Ramos (cell line): ENCODE data around the gene NCK1.

Source experiments
- in situ Hi-C: fragments of 300-500 bp; cut with MboI; formaldehyde crosslinking; loops from one replicate; pipeline ENCODE4 v1.14.3; 2022; ENCODE audit warnings: low sequenced_read_pairs; ENCODE audit not compliant: unreplicated experiment

NCK1 gene

DNA sequence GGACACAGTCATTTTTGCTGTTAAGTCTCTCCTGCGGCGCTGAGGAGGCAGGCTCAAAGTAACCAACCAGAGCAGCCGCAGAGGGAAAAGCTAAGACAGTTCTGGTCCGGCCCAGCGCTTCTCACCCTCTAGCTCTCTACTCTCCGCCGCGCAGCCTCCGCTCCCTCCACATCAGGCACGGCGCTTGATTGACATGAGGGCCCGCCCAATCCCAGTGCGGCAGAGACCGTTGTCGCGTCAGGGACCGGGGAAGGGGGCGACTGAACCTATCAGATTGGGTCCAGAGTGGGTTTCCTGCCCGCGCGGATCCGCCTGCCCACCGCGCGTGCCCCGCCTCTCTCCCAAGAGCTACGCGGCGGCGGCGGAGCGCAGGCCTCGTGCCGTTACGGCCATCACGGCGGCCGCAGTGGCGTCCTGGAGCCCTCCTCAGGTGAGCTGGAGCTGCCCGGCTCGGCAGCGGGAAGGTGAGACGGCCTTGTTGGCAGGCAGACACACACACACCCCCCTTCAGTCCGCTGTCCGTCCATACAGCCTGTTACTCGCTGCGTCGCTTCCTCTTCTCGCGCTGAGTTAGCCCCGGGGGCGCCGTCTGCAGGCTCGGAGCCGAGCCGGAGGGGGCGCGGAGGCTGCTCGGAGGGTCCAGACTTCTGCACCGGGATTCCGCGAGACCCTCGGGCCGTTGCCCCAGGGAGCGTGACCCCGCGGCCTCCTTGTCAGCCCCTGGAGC is at the start of gene NCK1:
Gene NCK1 (plus strand): TSS at position 319 of the 727 bp plus-strand sequence. CDS start 65,794 bp downstream, outside the sequence.
- in situ Hi-C loops = no loop called here

DNA sequence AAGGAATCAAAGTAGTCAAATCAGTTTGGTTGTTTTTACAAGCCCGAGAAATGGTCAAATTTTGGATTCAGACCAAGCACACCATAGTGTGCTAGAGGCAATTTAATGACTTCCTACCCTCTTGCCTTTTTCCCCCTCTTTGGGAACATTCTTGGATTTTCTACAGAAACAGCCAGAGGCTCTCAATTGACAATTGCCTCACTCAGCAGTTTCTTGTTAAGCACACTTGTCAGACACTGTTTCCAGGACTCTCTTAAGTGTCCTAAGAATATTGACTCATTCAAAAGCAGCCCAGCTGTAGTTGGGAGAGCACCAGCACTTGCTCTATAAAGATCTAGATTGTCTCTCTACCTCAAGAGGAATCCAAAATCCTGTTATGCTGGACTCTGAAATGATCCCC is 44.6 kb upstream of the NCK1 start:
- in situ Hi-C loops = no loop called here

DNA sequence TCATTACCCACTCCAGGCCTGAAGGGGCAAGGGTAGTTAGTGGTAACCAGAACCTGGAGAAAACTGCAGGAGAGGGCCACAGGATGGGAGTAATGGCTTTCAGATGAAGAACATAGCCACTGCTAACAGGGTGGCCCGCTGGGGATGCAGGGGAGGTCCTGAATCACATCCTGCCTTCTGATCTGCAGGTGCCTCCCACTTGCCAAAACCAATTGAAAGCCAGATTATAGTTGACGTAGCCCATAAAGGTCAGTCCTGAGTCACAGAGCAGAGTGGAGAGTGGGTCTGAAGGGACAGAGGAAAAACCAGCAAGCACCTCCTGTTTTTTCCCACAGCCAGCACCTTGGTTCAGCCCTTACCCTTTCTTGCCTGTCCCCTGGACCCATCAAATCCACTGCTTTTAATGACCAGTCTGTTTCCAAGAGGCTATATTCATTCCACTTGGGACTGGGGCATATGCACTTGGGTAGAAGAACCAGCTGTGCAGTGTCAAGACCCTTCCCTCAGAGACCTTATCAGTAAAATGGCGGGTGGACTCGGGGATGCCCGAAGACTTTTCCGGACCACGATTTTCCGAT is 43.7 kb upstream of the NCK1 start:
- in situ Hi-C loops = no loop called here

DNA sequence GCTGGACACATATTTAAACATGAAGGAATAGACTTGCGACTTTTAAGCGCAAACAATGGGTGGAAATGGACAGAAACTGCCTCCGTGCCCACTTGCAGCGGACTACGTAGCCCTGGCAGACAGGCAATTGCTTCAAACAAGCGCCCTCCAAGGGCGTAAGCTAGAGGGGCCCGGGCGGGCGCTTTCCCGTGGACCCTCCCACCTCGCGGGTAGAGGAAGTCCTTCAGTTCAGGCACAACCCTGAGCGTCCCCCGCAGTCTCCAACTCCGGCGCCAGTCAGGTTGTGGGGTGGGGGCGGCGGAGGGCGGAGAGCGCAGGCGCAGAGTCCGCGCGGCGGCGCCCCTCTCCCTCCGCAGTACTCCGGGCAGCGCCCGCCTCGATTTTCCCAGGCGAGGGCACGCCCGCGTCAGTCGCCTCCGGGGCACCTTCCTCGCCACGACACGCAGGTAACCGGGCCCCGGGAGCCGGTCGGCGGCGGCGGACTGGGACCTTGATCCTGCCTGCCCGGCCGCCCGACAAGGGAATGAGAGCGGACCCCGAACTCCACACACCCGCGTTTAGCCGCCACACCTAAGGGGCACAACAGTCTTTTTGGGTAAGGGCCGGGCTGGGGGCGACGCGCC is 43.1 kb upstream of the NCK1 start, which contains the start of gene SLC35G2:
Gene SLC35G2 (plus strand): TSS at position 358 of the 623 bp plus-strand sequence. CDS start 35,335 bp downstream, outside the sequence.
- in situ Hi-C loops = no loop called here

DNA sequence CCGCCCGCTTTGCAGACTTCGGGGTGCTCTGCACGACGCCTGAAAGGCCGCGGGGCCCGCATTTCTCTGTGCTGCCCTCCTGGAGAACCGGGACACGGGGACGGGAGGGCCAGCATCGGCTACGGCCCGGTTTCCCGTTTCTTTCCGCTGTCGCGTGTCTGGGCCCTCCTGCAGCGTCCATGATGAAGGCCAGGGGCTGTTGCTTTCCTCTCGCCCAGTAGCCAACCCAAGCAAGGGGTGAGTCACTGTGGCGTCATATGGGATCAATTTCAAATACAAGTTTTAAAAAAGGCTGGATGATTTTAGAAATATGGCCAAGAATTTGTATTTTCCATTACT is 42.6 kb upstream of the NCK1 start:
- in situ Hi-C loops = no loop called here

DNA sequence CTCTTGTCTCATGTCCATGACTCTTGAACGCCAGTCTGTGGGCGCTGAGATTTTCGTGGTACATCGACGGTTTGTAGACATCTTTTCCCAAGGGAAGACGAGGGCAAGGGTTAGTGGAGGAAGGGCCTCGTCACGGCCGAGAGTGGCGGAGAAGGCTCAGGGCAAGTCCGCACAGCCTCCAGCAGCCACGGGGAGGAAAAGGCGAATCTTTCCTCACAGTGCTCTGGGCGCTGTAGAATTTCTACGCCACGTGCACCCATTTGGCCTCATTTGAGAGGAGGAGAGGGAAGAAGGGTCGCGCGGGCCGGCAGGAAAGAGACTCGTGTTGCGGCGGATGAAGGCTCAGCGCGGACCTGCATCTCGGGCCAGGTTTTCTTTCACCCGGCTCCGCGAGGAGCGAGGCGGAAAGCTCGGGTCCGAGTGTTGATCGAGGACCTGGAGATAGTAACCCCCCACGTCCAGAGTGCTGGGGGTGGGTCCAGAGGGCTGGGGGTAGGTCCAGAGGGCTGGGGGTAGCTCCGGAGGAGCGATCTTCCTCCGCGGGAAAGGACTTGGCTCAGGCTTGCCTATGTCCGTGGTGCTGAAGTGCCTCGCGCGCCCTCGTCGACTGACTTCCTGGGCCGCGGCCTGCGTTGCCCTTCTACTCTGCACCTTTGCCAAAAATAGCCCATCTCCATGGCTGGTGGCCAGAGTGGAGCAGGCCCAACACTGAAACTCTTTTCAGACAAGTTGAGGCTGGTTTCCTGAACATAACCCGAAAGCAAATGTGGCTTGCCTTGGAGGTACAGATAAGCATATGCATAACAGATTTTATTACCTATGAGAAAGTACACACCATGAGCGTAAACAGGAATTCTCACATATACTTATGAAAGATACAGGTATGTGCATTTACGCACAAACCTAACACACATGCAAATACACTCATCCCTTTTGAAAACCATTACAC is 42.0 kb upstream of the NCK1 start:
- in situ Hi-C loops = no loop called here

DNA sequence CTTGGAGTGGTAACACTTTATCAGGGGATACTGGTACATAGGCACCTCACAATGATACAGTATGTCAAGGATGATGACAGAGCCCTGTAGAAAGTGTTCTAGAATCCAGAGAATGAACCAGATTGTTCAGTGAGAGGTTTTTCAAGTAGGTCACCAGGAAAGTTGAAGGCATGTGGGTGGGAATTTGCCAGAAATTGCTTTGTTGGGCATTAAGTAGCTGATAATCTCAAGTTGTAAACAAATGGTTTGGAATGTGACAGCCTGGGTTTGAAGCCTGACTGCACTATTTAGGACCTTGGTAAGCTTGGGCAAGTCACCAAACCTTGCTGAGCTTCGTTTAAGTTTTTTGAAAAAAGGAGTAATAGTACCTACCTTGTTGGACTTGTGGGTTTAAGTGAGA is 30.5 kb upstream of the NCK1 start:
- in situ Hi-C loops = no loop called here

DNA sequence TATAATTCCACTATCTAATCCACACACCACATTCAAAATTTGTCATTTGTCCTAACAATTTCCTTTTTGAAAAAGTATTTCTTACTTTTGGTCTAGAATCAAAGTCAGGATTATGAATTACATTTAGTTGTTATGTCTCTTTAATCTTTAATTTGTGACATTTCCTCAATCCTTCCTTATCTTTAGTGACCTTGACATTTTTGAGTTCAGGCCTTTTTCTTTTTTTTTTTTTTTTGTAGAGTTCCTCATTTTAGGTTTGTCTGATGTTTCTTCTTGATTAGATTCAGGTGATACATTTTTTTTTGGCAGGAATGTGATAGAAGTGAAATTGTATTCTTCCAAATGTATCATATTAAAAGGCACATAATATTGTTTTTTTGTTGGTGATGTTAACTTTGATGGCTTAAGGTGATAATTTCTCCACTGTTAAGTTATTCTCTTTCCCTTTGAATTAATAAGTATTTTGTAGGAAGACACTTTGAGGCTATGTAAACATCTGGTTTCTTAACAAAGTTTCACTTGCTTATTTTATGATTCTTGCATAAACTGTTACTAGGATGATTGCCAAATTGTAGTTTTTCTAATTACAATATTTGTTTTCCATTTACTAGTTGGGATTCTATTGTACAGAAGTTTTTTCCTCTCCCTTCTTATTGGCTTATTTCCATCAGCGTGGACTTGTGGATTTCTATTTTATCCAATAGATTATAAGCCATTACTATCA is 26.8 kb upstream of the NCK1 start:
- in situ Hi-C loops = no loop called here

DNA sequence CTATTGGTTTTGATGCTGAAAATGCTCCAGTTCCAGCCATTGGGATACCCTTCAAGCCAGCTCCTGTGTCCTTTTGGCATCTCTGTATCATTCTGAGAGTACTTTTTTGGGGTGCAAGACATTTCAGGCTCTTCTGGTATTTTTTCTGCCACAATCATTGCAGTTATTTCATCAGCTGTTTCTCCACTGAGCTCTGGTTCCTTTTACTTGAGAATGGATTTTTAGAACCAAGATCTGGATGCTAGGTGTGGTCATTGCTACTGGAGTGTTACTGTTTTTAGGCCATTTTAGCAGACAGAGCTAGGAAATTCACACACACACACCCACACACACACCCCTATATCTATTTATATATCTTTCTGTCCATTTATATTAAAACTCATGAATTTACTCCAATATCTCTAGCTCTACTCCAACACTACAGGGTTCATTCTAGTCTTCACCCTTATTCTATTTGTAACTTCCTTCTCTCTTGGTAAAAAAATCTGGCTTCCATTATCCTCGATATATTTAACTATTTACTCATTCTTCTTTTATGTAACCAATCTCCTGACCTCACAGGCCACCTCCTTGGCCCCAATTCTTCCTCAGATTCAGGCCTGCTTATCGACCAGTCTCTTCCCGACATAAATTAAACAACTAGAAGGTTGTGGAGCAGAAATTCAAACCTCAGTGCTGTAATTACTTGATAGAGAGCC is 26.0 kb upstream of the NCK1 start:
- in situ Hi-C loops = no loop called here

DNA sequence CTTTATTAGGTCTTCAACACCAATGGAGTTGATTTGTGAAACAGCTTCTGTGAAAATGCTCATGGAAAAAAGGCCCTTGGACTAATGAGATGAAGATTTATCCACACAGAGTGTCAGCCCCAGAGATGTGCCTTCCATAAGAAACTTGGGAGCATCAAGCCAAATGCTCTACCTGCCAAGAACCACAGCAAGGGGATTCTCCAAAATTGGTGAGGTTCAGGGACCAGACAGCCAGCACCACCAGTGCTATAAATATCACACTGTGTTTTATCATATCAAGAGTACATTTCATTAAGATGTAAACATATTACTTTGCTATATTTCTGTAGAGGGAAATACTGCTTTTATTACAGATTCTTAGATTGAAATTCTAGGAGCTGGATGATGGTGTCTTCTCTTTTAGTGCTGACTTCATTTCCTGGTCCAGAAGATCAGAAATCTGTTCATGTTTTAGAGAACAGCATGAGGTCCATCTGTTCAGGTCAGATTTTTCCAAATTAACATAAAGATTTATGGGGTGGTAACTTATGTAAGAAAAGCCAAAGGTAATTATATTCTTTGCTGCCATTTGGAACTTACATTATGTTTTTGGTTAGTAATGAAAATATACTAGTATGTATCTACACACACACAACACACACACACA is 25.4 kb upstream of the NCK1 start:
- in situ Hi-C loops = no loop called here

DNA sequence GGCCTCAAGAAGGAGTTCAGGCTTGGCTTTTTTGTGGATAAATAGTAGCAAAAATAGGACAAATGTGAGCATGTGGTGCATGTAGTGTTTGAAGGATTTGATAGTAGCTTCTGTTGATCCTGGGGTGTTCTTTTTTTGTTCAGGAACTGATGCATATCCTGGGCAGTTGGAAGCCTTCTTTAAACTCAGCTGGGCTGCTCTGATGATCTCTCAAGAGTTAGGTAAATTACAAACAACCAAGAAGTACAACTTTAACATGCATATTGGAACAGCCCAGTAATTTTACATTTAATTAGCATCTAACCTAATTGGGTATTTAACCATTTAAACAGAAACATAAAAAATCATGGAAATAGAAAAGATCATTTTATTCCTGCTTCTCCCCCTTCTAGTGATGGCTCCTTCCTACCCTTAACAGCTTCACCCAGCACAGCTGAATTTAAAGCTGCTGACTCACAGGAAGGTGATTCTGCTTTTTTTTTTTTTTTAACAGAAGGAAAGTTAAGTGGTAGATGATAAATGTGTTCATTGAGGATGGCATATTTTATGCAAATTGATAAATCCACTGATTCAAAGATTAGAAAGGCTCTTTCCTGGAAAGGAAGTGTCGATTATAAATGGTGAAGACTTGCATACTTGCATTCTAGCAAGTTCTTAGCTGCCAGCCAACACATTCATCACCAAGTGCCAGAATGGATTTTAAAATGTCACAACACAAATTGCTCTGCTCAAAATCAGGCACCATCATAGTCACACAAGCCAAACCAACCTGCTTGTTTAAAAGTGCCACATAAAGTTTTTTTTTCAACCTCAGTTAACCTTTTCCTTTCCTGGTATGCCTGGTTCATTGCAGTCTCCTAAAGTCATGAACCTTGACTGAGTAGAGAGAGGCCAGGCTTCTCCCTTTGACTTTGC is 23.1 kb upstream of the NCK1 start:
- in situ Hi-C loops = no loop called here

DNA sequence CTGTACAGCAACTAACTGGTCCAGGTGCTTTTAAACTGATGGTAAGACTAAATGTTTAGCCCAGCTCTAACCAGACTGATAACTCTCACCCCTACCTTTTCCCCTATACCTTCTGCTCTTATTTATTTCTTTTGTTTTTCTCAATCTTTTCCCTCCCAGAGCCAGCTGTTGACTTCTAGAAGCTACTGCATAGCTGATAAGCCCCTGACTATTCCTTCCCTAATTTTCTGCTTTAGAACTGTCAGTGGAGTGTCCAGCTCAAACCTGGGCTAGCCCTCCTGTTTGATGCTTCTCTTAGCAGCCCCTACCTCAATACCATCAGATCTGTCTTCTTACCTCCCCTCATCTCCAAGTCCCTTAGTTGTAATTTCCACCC is 22.5 kb upstream of the NCK1 start:
- in situ Hi-C loops = no loop called here

DNA sequence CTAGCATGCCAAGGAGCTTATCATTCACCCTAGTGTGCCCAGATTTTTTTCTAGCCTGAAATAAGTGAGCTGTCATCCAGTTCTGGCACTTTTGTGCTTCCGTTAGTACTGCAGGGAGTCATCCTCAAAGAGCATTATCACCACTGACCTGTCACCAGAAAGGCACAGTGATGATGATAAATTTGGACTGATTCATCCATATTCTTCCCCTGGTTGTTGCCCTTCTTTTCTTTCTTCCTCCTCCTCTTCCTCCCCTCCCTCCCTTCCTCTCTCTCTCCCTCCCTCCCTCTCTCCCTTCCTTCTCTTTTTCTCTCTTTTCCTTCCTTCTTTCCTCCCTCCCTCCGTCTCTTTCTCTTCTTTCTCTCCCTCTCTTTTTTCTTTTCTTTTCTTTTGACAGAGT is 21.8 kb upstream of the NCK1 start:
- in situ Hi-C loops = no loop called here

DNA sequence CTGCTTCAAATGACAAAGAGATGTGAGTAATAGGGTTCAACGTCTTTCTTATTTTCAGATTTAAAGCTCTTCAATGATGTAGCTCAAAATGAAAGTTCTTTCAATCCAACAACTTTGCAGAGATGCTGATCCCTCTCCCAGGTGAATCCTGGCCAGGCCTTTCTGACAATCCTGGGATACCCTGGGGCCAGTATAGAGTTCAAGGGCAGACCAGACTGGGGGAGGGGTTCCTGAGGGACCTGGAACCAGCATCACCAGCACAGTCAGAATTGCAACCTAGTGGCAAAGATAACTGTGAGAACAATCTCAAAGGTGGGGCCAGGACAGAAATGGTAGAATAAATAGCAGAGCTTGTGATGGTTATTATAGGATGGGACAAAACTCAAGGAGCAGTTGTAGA is 19.7 kb upstream of the NCK1 start:
- in situ Hi-C loops = no loop called here

DNA sequence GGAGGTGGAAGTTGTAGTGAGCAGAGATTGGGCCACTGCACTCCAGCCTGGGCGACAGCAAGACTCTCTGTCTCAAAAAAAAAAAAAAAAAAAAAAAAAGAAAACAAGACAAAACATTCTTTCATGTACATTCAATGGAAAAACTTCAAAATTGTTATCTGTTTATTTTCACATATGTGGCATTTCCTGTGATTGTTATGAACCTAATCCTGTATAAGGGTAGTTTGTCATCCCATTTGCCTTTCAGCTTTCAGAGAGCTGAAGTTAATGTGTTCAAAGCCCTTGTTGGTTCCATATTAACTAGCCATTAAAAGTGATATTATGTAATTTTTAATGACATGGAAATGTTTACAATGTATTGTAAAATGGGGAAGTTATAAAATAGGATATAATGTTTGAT is 17.3 kb upstream of the NCK1 start:
- in situ Hi-C loops = no loop called here

DNA sequence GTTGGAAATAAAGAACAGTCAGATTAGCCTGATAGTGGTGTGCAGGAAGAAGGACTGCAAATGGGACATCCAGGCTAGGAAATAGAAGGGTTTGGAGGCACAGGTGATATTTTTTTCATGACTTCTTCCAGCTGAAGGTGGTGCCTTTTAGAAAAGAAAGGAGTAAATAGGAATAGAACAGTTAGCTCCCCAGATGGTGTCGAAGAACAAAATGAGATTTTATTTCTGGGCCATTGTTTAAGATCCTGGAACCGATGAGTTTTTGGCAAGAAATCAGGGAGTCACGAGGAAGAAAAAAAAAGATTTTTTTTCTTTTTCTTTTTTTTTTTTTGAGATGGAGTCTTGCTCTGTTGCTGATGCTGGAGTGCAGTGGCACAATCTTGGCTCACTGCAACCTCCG is 9.8 kb upstream of the NCK1 start:
- in situ Hi-C loops = no loop called here

DNA sequence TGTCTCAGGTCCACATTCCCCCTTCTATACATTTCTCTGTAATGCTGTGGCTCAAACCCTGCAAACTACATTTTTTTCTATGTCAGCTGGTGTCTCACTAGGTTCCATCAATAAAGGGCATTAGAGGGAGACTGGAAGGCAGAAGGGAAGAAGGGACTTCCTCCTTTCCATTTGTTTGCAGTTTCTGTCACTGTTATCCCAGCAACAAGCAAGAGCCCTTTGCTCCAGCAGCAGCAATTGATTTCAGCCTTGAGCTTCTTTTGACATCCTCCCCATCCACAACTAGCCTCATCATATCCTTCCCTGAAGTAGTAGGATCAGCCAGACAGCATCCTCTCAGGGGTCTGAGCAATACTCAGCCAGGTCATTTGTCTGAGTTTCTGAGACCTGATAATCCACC is 5.3 kb upstream of the NCK1 start:
- in situ Hi-C loops = no loop called here

DNA sequence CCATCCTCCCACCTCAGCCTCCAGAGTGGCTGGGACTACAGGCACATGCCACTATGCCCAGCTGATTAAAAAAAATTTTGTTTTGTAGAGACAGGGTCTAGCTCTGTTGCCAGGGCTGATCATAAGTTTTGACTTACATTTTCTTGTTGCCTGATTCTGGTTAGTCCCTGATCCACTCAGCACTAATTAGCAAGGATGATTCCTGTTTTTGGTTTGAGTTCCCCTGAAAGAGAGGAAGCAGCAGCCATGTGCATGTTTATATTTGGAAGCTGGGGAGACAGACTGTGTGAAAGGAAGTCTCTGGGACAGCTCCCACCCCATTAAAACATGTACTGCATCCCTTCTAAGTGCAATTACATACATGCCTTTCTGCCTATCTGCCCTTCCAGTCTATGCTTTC is 3.6 kb upstream of the NCK1 start:
- in situ Hi-C loops = no loop called here
